Endometrial microvascular endothelial cells (primary cell): ENCODE measurements around the gene CYB5R4. TPM values are rescaled to one million over a fixed set of nuclear protein-coding genes. Genes with fewer than 3 reads are reported as not detected.
"Not testable (repeated sequence)": the region's sequence is repeated elsewhere in the genome, so short reads cannot be mapped to it uniquely, and the experiment has no call there.

Source experiments
- in situ Hi-C: cut with HindIII; loops from 2 replicates; pipeline ENCODE4 v1.10.0; 2017; ENCODE audit warnings: low sequenced_read_pairs, low pct_unique_long_range_greater_than_20kb; ENCODE audit errors: inconsistent ontology term
- total RNA-seq: library from RNA; depleted of rRNA; stranded (reverse); fragments of >200 nt; gene quantifications from one replicate; pipeline ENCODE4 v1.2.3, GENCODE V29; 2015; ENCODE audit errors: inconsistent ontology term

CYB5R4 gene
- total RNA-seq, 1 donor from 2014 or later, result 12.9 TPM

GRCh38 chr6:83897094-83897493, 37.6 kb downstream of the CYB5R4 start:
- in situ Hi-C loops, result not testable (repeated sequence)

GRCh38 chr6:83901624-83902023, 42.1 kb downstream of the CYB5R4 start:
- in situ Hi-C loops, result no loop called here

- in situ Hi-C loops, result no loop called here
Observed at GRCh38 chr6:83904395-83904794, 44.9 kb downstream of the CYB5R4 start.

GRCh38 chr6:83905648-83906047, 46.2 kb downstream of the CYB5R4 start:
- in situ Hi-C loops, result no loop called here

- in situ Hi-C loops, result not testable (repeated sequence)
Observed at GRCh38 chr6:83907623-83908390, 48.3 kb downstream of the CYB5R4 start.

GRCh38 chr6:83908813-83909212, 49.3 kb downstream of the CYB5R4 start:
- in situ Hi-C loops, result no loop called here

GRCh38 chr6:83911278-83911677, 51.8 kb downstream of the CYB5R4 start:
- in situ Hi-C loops, result no loop called here

GRCh38 chr6:83914953-83915352, 55.5 kb downstream of the CYB5R4 start:
- in situ Hi-C loops, result no loop called here

GRCh38 chr6:83917001-83917400, 57.5 kb downstream of the CYB5R4 start:
- in situ Hi-C loops, result no loop called here

- in situ Hi-C loops, result no loop called here
Observed at GRCh38 chr6:83920017-83920416, 60.5 kb downstream of the CYB5R4 start.

- in situ Hi-C loops, result no loop called here
Observed at GRCh38 chr6:83921315-83921714, 61.8 kb downstream of the CYB5R4 start.

- in situ Hi-C loops, result no loop called here
Observed at GRCh38 chr6:83927470-83927869, 68.0 kb downstream of the CYB5R4 start.

- in situ Hi-C loops, result no loop called here
Observed at GRCh38 chr6:83928286-83928685, 68.8 kb downstream of the CYB5R4 start.

- in situ Hi-C loops, result not testable (repeated sequence)
Observed at GRCh38 chr6:83946201-83946833, 86.8 kb downstream of the CYB5R4 start.

GRCh38 chr6:83947983-83948382, 88.5 kb downstream of the CYB5R4 start:
- in situ Hi-C loops, result not testable (repeated sequence)

GRCh38 chr6:83948851-83949250, 89.4 kb downstream of the CYB5R4 start:
- in situ Hi-C loops, result no loop called here

GRCh38 chr6:83951423-83951822, 91.9 kb downstream of the CYB5R4 start:
- in situ Hi-C loops, result not testable (repeated sequence)

GRCh38 chr6:83952830-83953229, 93.3 kb downstream of the CYB5R4 start:
- in situ Hi-C loops, result no loop called here

GRCh38 chr6:83954371-83954770, 94.9 kb downstream of the CYB5R4 start:
- in situ Hi-C loops, result no loop called here

GRCh38 chr6:83958241-83958685, 98.8 kb downstream of the CYB5R4 start:
- in situ Hi-C loops, result no loop called here
